HG03175 (cell line): ENCODE measurements around the gene COX7B.
A peak's percentile ranks its signal among the peaks of the same experiment; 100 is the strongest.
"Not testable (repeated sequence)": the region's sequence is repeated elsewhere in the genome, so short reads cannot be mapped to it uniquely, and the experiment has no call there.

Experiments
- ATAC-seq: cut with Tn5 transposase; IDR thresholded peaks from one replicate; pipeline ENCODE4 v1.9.1; 2021; ENCODE audit warnings: mild to moderate bottlenecking, moderate library complexity; ENCODE audit not compliant: unreplicated experiment

Gene COX7B

GRCh38 chrX:77899081-77899828, at the start of gene COX7B:
COX7B (plus strand) TSS chrX:77899468; CDS start chrX:77899554, 86 bp downstream.
- peak; percentile 64 for ATAC-seq

GRCh38 chrX:77875372-77875771, 23.9 kb upstream of the COX7B start:
- ATAC-seq: no peak

- ATAC-seq: not testable (repeated sequence)
Measured at GRCh38 chrX:77881418-77881817, 17.9 kb upstream of the COX7B start.

GRCh38 chrX:77892887-77893286, 6.4 kb upstream of the COX7B start:
- ATAC-seq: no peak

GRCh38 chrX:77893713-77894112, 5.6 kb upstream of the COX7B start:
- no peak for ATAC-seq

GRCh38 chrX:77894921-77895886, 4.1 kb upstream of the COX7B start, which contains the start of gene MAGT1:
MAGT1 (minus strand) TSS chrX:77895435; CDS start chrX:77895410, 25 bp downstream.
- ATAC-seq: peak; percentile 94

- no peak for ATAC-seq
Measured at GRCh38 chrX:77900688-77901087, 1.4 kb downstream of the COX7B start.

GRCh38 chrX:77901506-77901905, 2.2 kb downstream of the COX7B start:
- ATAC-seq: no peak

- peak; percentile 98 for ATAC-seq
Measured at GRCh38 chrX:77910108-77910840, 11.0 kb downstream of the COX7B start, which contains the start of gene ATP7A. ATP7A (plus strand) TSS chrX:77910693; CDS start chrX:77971642, 60,949 bp downstream.

GRCh38 chrX:77917294-77917933, 18.1 kb downstream of the COX7B start:
- peak; percentile 59 for ATAC-seq

GRCh38 chrX:77918568-77918967, 19.3 kb downstream of the COX7B start:
- ATAC-seq: no peak

GRCh38 chrX:77919370-77919769, 20.1 kb downstream of the COX7B start:
- not testable (repeated sequence) for ATAC-seq

GRCh38 chrX:77922787-77923186, 23.5 kb downstream of the COX7B start:
- ATAC-seq: no peak

GRCh38 chrX:77924320-77924859, 25.1 kb downstream of the COX7B start:
- no peak for ATAC-seq

- no peak for ATAC-seq
Measured at GRCh38 chrX:77925764-77926163, 26.5 kb downstream of the COX7B start.

- no peak for ATAC-seq
Measured at GRCh38 chrX:77930581-77930980, 31.3 kb downstream of the COX7B start.

- ATAC-seq: no peak
Measured at GRCh38 chrX:77935886-77936285, 36.6 kb downstream of the COX7B start.

GRCh38 chrX:77936299-77936698, 37.0 kb downstream of the COX7B start:
- ATAC-seq: no peak

- no peak for ATAC-seq
Measured at GRCh38 chrX:77937291-77937690, 38.0 kb downstream of the COX7B start.

GRCh38 chrX:77938083-77938680, 38.9 kb downstream of the COX7B start:
- ATAC-seq: no peak
